GM19467 (cell line): Measurements from ENCODE around the gene TRIM6.
"Not testable (repeated sequence)": the region's sequence is repeated elsewhere in the genome, so short reads cannot be mapped to it uniquely, and the experiment has no call there.

ENCODE experiments used
- ATAC-seq: cut with Tn5 transposase; IDR thresholded peaks from one replicate; pipeline ENCODE4 v1.9.1; 2021; ENCODE audit warnings: mild to moderate bottlenecking, moderate library complexity; ENCODE audit not compliant: unreplicated experiment

Gene TRIM6

GRCh38 chr11:5603326-5603725, 6.9 kb downstream of the TRIM6 start:
- no peak for ATAC-seq

DNA sequence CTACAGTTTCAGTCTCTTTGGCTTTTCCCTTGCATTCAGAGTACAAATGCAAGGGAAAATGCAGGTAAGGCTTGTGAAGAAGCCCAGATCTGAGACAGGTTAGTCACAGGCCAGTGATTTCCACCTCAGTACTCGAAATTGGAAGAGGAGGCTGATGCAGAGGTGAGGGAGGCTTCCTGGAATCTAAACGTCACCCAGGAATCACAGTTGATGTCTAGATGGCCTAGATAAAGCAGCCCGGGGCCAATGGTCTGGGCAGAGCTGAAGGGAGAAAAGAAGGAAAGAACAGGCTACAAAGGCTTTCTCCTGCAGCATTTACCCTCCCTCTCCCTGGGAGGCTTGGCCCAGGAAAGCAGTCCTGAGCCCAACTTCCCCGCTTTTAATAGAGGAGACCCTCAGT, 8.5 kb downstream of the TRIM6 start:
- ATAC-seq = no peak

GRCh38 chr11:5605849-5606248, 9.4 kb downstream of the TRIM6 start:
- no peak for ATAC-seq

DNA sequence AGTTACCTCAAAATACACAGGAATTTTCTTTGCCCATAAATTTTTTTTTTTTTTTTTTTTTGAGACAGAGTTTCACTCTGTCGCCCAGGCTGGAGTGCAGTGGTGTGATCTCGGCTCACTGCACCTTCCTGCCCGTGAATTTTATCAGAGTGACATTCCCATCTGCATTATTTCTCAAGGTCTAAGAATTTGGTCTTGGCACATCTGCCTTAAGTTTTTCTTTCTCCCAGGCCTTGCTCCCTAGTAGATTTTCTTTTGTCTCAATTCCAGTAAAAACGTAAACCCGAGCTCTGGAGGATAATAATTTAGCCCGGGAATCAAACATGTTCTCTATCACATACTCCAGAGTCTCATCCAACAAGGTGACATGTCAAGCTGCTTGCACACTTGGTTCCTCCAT, 12.4 kb downstream of the TRIM6 start:
- no peak for ATAC-seq

DNA sequence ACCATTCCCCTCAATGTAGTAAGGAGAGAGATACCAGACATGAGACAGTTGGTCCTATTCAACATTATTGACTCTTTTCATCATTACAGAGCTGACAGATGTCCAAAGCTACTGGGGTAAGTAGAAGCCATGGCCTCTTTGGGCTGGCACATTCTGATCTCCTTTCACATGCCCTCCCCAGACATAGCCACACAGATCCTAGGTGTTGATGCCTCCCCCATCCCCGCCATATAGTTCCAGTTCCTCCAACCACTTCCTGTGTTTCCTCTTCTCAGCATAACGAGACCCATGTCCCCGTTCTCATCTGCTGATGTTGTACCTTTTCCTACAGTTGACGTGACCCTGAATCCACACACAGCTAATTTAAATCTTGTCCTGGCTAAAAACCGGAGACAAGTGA, 14.0 kb downstream of the TRIM6 start:
- ATAC-seq = no peak

DNA sequence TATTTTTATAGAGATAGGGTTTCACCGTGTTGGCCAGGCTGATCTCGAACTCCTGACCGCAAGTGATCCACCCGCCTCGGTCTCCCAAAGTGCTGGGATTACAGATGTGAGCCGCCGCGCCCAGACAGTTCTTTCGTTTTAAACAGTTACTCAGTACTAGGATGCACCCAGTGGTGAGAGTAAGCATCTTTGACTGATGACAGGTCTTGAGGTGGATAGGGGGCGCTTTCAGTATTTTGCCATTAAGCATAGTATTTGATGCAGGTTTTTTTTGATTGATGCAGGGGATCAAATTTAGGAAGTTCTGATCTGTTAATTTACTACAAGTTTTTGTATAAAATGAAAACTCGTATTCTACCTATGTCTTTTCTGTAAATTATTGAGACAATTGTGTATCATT, 15.2 kb downstream of the TRIM6 start:
- no peak for ATAC-seq

GRCh38 chr11:5618807-5619206, 22.4 kb downstream of the TRIM6 start:
- ATAC-seq = no peak

- no peak for ATAC-seq
These were observed 24.4 kb downstream of the TRIM6 start for GRCh38 chr11:5620651-5621521.

- no peak for ATAC-seq
These were observed 25.1 kb downstream of the TRIM6 start for GRCh38 chr11:5621580-5621979.

DNA sequence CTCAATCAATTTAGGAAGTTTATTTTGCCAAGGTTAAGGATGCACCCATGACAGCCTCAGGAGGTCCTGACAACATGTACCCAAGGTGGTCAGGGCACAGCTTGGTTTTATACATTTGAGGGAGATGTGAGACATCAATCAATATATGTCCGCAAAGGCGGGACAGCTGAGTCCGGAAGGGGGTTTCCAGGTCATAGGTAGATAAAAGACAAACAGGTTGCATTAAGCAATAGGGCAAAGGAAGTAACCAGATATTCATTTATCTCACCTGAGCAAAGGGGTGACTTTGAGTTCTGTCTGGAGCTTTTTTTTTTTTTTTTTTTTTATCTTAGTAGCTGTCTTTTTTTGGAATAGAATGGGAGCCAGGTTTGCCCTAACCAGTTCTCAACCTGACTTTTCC, 26.4 kb downstream of the TRIM6 start:
- no peak for ATAC-seq

DNA sequence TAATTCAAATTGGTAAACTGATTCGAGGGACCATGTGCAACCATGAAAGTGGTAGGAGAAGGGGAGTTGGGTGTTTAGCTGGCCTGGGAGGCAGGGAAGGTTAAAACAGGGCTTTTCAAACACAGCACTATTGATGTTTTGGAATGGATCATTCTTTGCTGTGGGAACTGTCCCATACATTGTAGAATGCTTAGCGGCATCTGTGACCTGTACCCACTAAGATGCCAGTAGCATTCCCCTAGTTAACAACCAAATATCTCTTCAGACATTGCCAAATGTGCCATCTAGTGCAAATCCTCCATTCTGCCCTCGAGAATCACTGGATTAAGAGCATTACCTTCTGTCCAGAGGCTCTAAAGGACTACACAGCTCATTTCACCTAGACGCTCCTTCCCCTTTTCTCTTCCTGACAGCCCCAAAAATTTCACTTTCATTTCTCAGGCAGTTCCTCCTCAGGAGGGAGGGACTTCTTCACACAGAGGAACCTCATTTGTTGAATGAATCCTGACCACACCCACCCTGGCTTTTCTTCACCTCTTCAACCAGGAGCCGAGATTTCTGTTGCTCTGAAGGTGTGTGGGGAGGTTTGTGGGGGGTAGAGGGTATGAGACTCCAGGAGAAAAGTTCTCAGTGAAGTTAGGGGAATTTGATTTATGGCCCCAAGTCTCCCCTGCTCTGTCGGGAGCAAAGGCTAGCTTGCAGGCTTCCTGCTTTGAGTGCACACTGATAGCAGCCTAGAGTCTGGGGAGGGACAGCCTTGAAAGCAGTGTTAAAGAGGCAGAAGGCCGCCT, 28.2 kb downstream of the TRIM6 start, which contains the start of gene TRIM34:
TRIM34 (plus strand) TSS at position 513 of the 791 bp plus-strand sequence. CDS start 7,331 bp downstream, outside the sequence.
- ATAC-seq = peak; percentile 97

- no peak for ATAC-seq
These were observed 28.8 kb downstream of the TRIM6 start for GRCh38 chr11:5625281-5625680.

DNA sequence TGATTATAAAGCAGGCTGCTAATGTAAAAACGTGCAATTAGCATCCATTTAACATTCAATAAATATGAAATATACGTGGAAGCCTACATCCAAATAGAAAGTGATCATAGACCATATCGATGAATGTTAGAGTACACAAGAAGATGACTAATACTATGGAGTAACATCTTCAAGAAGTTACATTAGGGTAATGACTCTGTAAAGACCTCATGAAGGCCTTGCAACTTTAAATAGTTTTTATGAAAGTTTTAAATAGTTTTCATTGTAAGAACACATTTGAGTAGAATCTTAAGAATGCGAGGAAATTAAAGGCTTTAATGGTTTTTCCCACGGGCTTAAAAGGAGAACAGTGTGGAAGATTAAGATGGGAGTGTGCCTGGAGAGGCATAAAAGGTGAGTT, 29.8 kb downstream of the TRIM6 start:
- ATAC-seq = no peak

- peak; percentile 15 for ATAC-seq
These were observed 35.0 kb downstream of the TRIM6 start for GRCh38 chr11:5631417-5631816.

- peak; percentile 89 for ATAC-seq
These were observed 35.7 kb downstream of the TRIM6 start for GRCh38 chr11:5631969-5632635.

- no peak for ATAC-seq
These were observed 43.5 kb downstream of the TRIM6 start for GRCh38 chr11:5639953-5640352.

DNA sequence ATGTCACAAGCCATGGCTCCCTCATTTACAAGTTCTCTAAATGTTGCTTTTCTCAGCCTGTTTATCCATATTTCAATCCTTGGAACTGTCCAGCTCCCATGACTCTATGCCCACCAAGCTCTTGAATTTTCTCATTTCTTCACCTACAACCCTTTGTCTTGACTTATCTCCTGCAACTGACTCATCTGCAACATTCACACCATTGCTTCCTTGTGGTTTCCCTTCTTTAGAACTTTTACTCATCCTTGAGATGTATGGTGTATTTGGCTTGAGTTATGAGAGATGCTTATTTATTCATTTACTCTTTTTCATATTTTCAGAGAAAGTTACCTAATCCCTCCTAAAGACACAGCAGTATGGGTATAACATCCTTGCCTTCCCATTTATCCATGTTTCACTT, 47.1 kb downstream of the TRIM6 start:
- no peak for ATAC-seq

DNA sequence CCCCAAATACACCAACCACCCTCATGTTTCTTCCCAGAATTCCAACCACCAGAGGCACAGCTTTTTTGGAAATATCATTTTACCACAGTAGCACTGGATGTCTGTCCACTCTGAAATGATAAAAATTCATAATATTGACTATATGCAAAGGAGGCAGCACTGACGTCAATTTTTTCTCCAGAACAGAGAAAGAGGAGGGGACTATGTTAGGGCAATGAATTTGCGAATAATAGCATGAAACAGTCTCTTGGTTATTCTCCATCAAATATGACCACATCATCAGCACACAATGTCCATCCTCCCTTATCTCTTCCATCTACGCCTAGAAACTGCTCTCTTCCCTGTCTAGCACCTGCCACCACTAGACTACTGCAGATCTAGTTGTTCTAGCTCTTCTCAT, 49.7 kb downstream of the TRIM6 start:
- no peak for ATAC-seq

DNA sequence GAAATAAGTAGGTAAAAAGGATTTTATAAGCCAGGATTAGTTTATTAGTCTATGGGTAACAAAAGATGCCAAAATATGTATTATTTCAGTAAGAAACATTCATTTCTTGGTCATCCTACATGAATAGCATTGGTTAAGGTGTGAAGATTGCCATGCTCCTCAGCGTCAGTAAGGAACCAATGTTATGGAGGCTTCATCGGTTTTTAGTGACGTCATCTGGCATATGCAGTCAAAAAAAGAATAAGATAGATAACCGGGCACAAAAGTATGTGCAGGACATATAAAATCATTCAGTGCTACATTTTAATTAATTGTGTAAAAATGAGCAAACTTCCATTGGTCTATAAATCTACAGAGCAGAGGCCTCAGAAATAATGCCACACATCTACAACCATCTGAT, 59.0 kb downstream of the TRIM6 start:
- no peak for ATAC-seq

GRCh38 chr11:5656956-5657355, 60.5 kb downstream of the TRIM6 start:
- not testable (repeated sequence) for ATAC-seq

- ATAC-seq = no peak
These were observed 61.9 kb downstream of the TRIM6 start for GRCh38 chr11:5658318-5658717.
